Calu3 (cell line): Measurements from ENCODE around the gene KMT2E. TPM values are rescaled to one million over a fixed set of nuclear protein-coding genes. Genes with fewer than 3 reads are reported as not detected.

Experiments used
- Bru-seq: library from RNA; stranded (reverse); fragments of 400-500 nt; gene quantifications from one replicate; lab custom pipeline; 2021; lab: Mats Ljungman, UMichigan
- BruChase-seq, 2 experiments: library from RNA; stranded (reverse); fragments of 400-500 nt; gene quantifications; one replicate each; lab custom pipeline; 2021; lab: Mats Ljungman, UMichigan
- BruUV-seq: library from RNA; stranded (reverse); fragments of 400-500 nt; replicated peaks from 2 replicates; lab custom pipeline; 2021; lab: Mats Ljungman, UMichigan
- CTCF ChIA-PET: fragments of 300-600 bp; sonication (Branson Sonifier 250); formaldehyde crosslinking; loops from one replicate; lab custom pipeline; 2022; ENCODE audit warnings: antibody characterized with exemption; lab: Charles Lee
- DNase-seq: peaks from one replicate; pipeline ENCODE4 v3.0.0; 2022
- H3K27ac Mint-ChIP-seq: one replicate; pipeline ENCODE4 v1.8.0; 2022; ENCODE audit warnings: mixed read lengths; ENCODE audit not compliant: unreplicated experiment
- H3K27me3 Mint-ChIP-seq: one replicate; pipeline ENCODE4 v1.8.0; 2022; ENCODE audit warnings: mixed read lengths; ENCODE audit not compliant: unreplicated experiment
- H3K36me3 Mint-ChIP-seq: one replicate; pipeline ENCODE4 v1.8.0; 2022; ENCODE audit warnings: mild to moderate bottlenecking, moderate library complexity, mixed read lengths; ENCODE audit not compliant: insufficient read depth, unreplicated experiment
- H3K4me1 Mint-ChIP-seq: one replicate; pipeline ENCODE4 v1.8.0; 2022; ENCODE audit warnings: mild to moderate bottlenecking, low read depth, mixed read lengths; ENCODE audit not compliant: unreplicated experiment
- H3K4me3 Mint-ChIP-seq: one replicate; pipeline ENCODE4 v1.8.0; 2022; ENCODE audit warnings: mild to moderate bottlenecking, low read depth, moderate library complexity, mixed read lengths; ENCODE audit not compliant: unreplicated experiment
- H3K9me3 Mint-ChIP-seq: one replicate; pipeline ENCODE4 v1.8.0; 2022; ENCODE audit warnings: low read depth, mixed read lengths; ENCODE audit not compliant: unreplicated experiment
- CTCF ChIP-seq: fragments of 200-600 bp; IDR thresholded peaks from one replicate; pipeline ENCODE4 v1.8.0; 2022; ENCODE audit warnings: antibody characterized with exemption; ENCODE audit not compliant: unreplicated experiment
- intact Hi-C: fragments of 100-400 bp; cut with micrococcal nuclease; formaldehyde crosslinking; loops from one replicate; pipeline ENCODE4 v1.10.0; 2022; ENCODE audit not compliant: unreplicated experiment
- long read RNA-seq: library from polyadenylated mRNA; stranded (forward); transcript quantifications from one replicate; pipeline ENCODE4 v2.0.0, GENCODE V29; 2022
- total RNA-seq: library from RNA; stranded (reverse); gene quantifications from 2 replicates; pipeline ENCODE4 v1.2.3, GENCODE V29; 2022

The KMT2E gene, protein sequence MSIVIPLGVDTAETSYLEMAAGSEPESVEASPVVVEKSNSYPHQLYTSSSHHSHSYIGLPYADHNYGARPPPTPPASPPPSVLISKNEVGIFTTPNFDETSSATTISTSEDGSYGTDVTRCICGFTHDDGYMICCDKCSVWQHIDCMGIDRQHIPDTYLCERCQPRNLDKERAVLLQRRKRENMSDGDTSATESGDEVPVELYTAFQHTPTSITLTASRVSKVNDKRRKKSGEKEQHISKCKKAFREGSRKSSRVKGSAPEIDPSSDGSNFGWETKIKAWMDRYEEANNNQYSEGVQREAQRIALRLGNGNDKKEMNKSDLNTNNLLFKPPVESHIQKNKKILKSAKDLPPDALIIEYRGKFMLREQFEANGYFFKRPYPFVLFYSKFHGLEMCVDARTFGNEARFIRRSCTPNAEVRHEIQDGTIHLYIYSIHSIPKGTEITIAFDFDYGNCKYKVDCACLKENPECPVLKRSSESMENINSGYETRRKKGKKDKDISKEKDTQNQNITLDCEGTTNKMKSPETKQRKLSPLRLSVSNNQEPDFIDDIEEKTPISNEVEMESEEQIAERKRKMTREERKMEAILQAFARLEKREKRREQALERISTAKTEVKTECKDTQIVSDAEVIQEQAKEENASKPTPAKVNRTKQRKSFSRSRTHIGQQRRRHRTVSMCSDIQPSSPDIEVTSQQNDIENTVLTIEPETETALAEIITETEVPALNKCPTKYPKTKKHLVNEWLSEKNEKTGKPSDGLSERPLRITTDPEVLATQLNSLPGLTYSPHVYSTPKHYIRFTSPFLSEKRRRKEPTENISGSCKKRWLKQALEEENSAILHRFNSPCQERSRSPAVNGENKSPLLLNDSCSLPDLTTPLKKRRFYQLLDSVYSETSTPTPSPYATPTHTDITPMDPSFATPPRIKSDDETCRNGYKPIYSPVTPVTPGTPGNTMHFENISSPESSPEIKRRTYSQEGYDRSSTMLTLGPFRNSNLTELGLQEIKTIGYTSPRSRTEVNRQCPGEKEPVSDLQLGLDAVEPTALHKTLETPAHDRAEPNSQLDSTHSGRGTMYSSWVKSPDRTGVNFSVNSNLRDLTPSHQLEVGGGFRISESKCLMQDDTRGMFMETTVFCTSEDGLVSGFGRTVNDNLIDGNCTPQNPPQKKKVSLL (N-terminal part only)
- 37.7 and 39.1 TPM in 2 replicates for total RNA-seq
- percentile 87 among the genes with signal in this experiment for Bru-seq, nascent RNA
- BruChase-seq, experiment 1, labeled RNA remaining after a 6-hour chase, result percentile 71 among the genes with signal in this experiment
- percentile 77 among the genes with signal in this experiment for BruChase-seq, experiment 2, labeled RNA remaining after a 2-hour chase
- long read RNA-seq, partial matches to known transcripts, result 6 of 8 reads
- long read RNA-seq, other reads (novel, unspliced or antisense), result 2 of 8 reads

- peak within 1 kb of the TSS; percentile 100 for H3K27ac Mint-ChIP-seq
- H3K27me3 Mint-ChIP-seq, result no peaks in the 10 kb centered on the region
- H3K9me3 Mint-ChIP-seq, result no peaks in the 10 kb centered on the region
- intact Hi-C loops, result loop anchor here (2.0 to 10.0 kb wide), 2 partner anchors 69 to 89 kb away; no protein-coding TSS in a partner anchor
- H3K36me3 Mint-ChIP-seq, result peaks cover 85% of the 10 kb centered on the region
- peaks cover 6% of the 10 kb centered on the region for H3K4me1 Mint-ChIP-seq
- no peak for TF ChIP-seq CTCF
- no TSS peak for BruUV-seq
- H3K4me3 Mint-ChIP-seq, result peak within 1 kb of the TSS; percentile 93
- CTCF ChIA-PET, result interaction anchor here (0.7 kb wide), 1 partner anchor 1515 kb away, joined by 3 read pairs; no protein-coding TSS in a partner anchor
- peak; percentile 90 for DNase-seq
These were observed at the start of gene KMT2E for GRCh38 chr7:105013816-105014692. KMT2E (plus strand) TSS chr7:105014205; CDS start chr7:105040953, 26,748 bp downstream.

GRCh38 chr7:104964626-104965236, 49.3 kb upstream of the KMT2E start:
- CTCF ChIA-PET, result interaction anchor here (0.6 kb wide), 1 partner anchor 83 kb away, joined by 3 read pairs; no protein-coding TSS in a partner anchor
- no peak for TF ChIP-seq CTCF
- intact Hi-C loops, result no loop called here
- no peaks in the 10 kb centered on the region for H3K36me3 Mint-ChIP-seq
- BruUV-seq, result no TSS peak
- no peaks in the 10 kb centered on the region for H3K4me1 Mint-ChIP-seq
- DNase-seq, result no peak
- no peak overlapping the region for H3K4me3 Mint-ChIP-seq
- no peaks in the 10 kb centered on the region for H3K9me3 Mint-ChIP-seq
- H3K27ac Mint-ChIP-seq, result no peak overlapping the region
- no peaks in the 10 kb centered on the region for H3K27me3 Mint-ChIP-seq

- Mint-ChIP-seq H3K4me1 (no peaks in the 10 kb centered on the region), H3K27me3 (no peaks in the 10 kb centered on the region), H3K4me3 (no peak overlapping the region), H3K27ac (no peak overlapping the region), H3K9me3 (no peaks in the 10 kb centered on the region), H3K36me3 (no peaks in the 10 kb centered on the region)
- BruUV-seq, result no TSS peak
- no peak for TF ChIP-seq CTCF
- no peak for DNase-seq
- intact Hi-C loops, result no loop called here
- CTCF ChIA-PET, result no interaction called here
These were observed 48.0 kb upstream of the KMT2E start for GRCh38 chr7:104966022-104966421.
